H1 (cell line): ENCODE measurements around the gene DDX23. TPM values are rescaled to one million over a fixed set of nuclear protein-coding genes. Genes with fewer than 3 reads are reported as not detected.

Experiments used
- ASH2L ChIP-seq: fragments of 200-600, 300-600 bp; sonication (generic); IDR thresholded peaks from one replicate; pipeline ENCODE4 v1.7.1; 2017; ENCODE audit warnings: low read length
- BACH1 ChIP-seq: IDR thresholded peaks from 2 replicates; pipeline ENCODE4 v1.6.1; 2012; ENCODE audit warnings: low read length, improper control_type of control experiment
- CHD2 ChIP-seq: IDR thresholded peaks from 2 replicates; pipeline ENCODE4 v1.6.1; 2012; ENCODE audit warnings: low read length, improper control_type of control experiment
- EGR1 ChIP-seq: IDR thresholded peaks from 2 replicates; pipeline ENCODE4 v1.6.1; 2011; ENCODE audit warnings: low read depth, low read length, borderline replicate concordance
- GTF2F1 ChIP-seq: IDR thresholded peaks from 2 replicates; pipeline ENCODE4 v1.6.1; 2012; ENCODE audit warnings: low read depth, low read length, improper control_type of control experiment, borderline replicate concordance
- HDAC6 ChIP-seq: IDR thresholded peaks from one replicate; pipeline ENCODE4 v1.7.1; 2012; ENCODE audit warnings: low read depth, mild to moderate bottlenecking, inconsistent platforms, low read length, moderate library complexity
- KDM4A ChIP-seq: IDR thresholded peaks from one replicate; pipeline ENCODE4 v1.7.1; 2012; ENCODE audit warnings: low read depth, mild to moderate bottlenecking, moderate library complexity, low read length, inconsistent platforms; ENCODE audit not compliant: severe bottlenecking
- PHF8 ChIP-seq: fragments of 200-600 bp; sonication (generic); conservative IDR thresholded peaks from 2 replicates; pipeline ENCODE4 v1.7.1; 2012; ENCODE audit warnings: low read depth, mild to moderate bottlenecking, inconsistent platforms, low read length, moderate library complexity
- POLR2A ChIP-seq, 2 experiments: IDR thresholded peaks; 1 replicate in 1 of 2; 2 replicates in 1 of 2; pipeline ENCODE4 v1.6.1; 2011; ENCODE audit warnings: low read depth in 2 of 2, low read length in 2 of 2, mild to moderate bottlenecking in 2 of 2; ENCODE audit errors: control extremely low read depth in 1 of 2
- TAF1 ChIP-seq: IDR thresholded peaks from 2 replicates; pipeline ENCODE4 v1.6.1; 2011; ENCODE audit warnings: mild to moderate bottlenecking, low read depth, low read length
- polyA plus RNA-seq, 7 experiments: library from polyadenylated mRNA; depleted of rRNA in 3 of 7; stranded (reverse) in 5 of 7; unstranded in 2 of 7; fragments of >200 nt in 5 of 7; fragments of 200-250 nt in 2 of 7; gene quantifications; 1 replicate in 5 of 7; 2 replicates in 1 of 7; 4 replicates in 1 of 7; pipeline versions ENCODE4 v1.2.1 to v1.2.3, GENCODE V29; 2011 to 2013; ENCODE audit warnings: missing spikeins in 2 of 7, mixed read lengths in 2 of 7
- total RNA-seq: library from RNA; stranded (reverse); fragmentation: NEBNext Ultra II Directional; extraction: Animal tissue kit (Norgen Biotek cat#: 25700); gene quantifications from 2 replicates; pipeline ENCODE4 v1.2.1, GENCODE V29; 2021
- TF ChIP-seq, protein P1 (sequence below): fragments of 300-600 bp; sonication (generic); IDR thresholded peaks from 2 replicates; pipeline ENCODE4 v1.7.1; 2012; ENCODE audit warnings: low read length, moderate library complexity, mild to moderate bottlenecking, inconsistent platforms; ENCODE audit not compliant: insufficient replicate concordance

DDX23 gene
- total and polyA plus RNA-seq, 2 of the 8 experiments (the other 6 are each of a cell fraction or from before 2014, with no cell fraction given), result 43.5 to 107 TPM

DNA sequence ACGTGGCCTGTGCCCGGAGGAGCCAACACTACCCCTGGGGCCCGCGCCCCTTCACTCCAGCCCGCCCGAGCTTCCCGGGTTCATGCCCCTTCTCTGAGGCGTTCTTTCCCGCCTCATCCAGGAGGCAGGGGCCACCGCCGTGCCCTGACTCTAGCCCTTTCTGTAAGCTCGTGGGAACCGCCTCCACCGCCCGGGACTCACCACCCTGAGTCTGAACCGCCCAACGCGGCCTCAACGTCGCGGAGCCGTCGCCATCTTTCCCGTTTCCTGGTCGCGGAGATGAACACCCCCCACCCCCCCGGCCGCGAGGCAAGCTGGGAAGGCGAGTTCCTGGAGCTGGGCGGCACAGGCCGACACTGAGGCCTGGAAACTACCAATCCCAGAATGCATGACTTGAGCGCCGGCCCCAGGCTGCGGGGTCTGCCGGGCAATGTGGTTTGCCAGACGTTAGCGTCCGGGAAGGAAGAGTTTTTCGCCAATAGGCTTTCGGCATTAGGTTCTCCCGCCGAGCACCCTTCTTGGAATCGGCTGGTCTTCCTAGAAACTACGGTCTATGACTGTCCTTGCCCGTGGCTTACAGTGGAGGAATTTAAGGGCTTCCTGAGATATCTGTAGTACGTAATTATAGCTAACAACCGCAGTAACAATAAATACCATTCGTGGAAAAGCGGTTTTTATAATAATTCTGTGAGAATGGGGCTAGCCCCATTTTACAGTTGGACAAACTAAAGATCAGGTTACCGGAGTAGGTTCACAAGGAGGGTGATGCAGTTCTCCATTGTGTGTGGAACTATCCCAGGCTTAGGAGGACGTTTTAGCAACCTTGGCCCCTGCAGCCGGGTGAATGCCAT lies at the start of gene DDX23 (continued):
- TF ChIP-seq PHF8 (peak; percentile 90), CHD2 (peak; percentile 81), ASH2L (peak; percentile 82), BACH1 (no peak), TAF1 (peak; percentile 95), GTF2F1 (no peak; the same call in 1 of the 2 replicates), HDAC6 (no peak), EGR1 (no peak), POLR2A (IDR thresholded peaks at IDR 0.05; ENCODE audit: control extremely low read depth in 1 of 2, low read depth in 2 of 2, low read length in 2 of 2) (peak; percentile 45 to 89), KDM4A (no peak)
- TF ChIP-seq, protein P1, sequence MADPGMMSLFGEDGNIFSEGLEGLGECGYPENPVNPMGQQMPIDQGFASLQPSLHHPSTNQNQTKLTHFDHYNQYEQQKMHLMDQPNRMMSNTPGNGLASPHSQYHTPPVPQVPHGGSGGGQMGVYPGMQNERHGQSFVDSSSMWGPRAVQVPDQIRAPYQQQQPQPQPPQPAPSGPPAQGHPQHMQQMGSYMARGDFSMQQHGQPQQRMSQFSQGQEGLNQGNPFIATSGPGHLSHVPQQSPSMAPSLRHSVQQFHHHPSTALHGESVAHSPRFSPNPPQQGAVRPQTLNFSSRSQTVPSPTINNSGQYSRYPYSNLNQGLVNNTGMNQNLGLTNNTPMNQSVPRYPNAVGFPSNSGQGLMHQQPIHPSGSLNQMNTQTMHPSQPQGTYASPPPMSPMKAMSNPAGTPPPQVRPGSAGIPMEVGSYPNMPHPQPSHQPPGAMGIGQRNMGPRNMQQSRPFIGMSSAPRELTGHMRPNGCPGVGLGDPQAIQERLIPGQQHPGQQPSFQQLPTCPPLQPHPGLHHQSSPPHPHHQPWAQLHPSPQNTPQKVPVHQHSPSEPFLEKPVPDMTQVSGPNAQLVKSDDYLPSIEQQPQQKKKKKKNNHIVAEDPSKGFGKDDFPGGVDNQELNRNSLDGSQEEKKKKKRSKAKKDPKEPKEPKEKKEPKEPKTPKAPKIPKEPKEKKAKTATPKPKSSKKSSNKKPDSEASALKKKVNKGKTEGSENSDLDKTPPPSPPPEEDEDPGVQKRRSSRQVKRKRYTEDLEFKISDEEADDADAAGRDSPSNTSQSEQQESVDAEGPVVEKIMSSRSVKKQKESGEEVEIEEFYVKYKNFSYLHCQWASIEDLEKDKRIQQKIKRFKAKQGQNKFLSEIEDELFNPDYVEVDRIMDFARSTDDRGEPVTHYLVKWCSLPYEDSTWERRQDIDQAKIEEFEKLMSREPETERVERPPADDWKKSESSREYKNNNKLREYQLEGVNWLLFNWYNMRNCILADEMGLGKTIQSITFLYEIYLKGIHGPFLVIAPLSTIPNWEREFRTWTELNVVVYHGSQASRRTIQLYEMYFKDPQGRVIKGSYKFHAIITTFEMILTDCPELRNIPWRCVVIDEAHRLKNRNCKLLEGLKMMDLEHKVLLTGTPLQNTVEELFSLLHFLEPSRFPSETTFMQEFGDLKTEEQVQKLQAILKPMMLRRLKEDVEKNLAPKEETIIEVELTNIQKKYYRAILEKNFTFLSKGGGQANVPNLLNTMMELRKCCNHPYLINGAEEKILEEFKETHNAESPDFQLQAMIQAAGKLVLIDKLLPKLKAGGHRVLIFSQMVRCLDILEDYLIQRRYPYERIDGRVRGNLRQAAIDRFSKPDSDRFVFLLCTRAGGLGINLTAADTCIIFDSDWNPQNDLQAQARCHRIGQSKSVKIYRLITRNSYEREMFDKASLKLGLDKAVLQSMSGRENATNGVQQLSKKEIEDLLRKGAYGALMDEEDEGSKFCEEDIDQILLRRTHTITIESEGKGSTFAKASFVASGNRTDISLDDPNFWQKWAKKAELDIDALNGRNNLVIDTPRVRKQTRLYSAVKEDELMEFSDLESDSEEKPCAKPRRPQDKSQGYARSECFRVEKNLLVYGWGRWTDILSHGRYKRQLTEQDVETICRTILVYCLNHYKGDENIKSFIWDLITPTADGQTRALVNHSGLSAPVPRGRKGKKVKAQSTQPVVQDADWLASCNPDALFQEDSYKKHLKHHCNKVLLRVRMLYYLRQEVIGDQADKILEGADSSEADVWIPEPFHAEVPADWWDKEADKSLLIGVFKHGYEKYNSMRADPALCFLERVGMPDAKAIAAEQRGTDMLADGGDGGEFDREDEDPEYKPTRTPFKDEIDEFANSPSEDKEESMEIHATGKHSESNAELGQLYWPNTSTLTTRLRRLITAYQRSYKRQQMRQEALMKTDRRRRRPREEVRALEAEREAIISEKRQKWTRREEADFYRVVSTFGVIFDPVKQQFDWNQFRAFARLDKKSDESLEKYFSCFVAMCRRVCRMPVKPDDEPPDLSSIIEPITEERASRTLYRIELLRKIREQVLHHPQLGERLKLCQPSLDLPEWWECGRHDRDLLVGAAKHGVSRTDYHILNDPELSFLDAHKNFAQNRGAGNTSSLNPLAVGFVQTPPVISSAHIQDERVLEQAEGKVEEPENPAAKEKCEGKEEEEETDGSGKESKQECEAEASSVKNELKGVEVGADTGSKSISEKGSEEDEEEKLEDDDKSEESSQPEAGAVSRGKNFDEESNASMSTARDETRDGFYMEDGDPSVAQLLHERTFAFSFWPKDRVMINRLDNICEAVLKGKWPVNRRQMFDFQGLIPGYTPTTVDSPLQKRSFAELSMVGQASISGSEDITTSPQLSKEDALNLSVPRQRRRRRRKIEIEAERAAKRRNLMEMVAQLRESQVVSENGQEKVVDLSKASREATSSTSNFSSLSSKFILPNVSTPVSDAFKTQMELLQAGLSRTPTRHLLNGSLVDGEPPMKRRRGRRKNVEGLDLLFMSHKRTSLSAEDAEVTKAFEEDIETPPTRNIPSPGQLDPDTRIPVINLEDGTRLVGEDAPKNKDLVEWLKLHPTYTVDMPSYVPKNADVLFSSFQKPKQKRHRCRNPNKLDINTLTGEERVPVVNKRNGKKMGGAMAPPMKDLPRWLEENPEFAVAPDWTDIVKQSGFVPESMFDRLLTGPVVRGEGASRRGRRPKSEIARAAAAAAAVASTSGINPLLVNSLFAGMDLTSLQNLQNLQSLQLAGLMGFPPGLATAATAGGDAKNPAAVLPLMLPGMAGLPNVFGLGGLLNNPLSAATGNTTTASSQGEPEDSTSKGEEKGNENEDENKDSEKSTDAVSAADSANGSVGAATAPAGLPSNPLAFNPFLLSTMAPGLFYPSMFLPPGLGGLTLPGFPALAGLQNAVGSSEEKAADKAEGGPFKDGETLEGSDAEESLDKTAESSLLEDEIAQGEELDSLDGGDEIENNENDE, result no peak
